Measurements from ENCODE around the gene ZNF580. TPM values are rescaled to one million over a fixed set of nuclear protein-coding genes. Genes with fewer than 3 reads are reported as not detected.

The ZNF580 gene
- total and polyA plus RNA-seq, 7 donors, result 10.4 to 45.5 (median 24.0) TPM

GRCh38 chr19:55686311-55687050 lies 45.7 kb downstream of the ZNF580 start:
- no peak for TF ChIP-seq CTCF (IDR thresholded peaks at IDR 0.05)
- TF ChIP-seq POLR2AphosphoS5 (IDR thresholded peaks at IDR 0.05), result no peak
- no peak for TF ChIP-seq POLR2A (IDR thresholded peaks at IDR 0.05)
- no peak for TF ChIP-seq EP300 (IDR thresholded peaks at IDR 0.05)
- H3K4me3 ChIP-seq, result no peak overlapping the region
- H3K9me3 ChIP-seq, result no peaks in the 10 kb centered on the region
- peaks cover 29 to 80% (median 48%) of the 10 kb centered on the region in 4 donors for H3K36me3 ChIP-seq
- intact Hi-C loops (cut with DNase I), result no loop called here
- 57 to 84% methylated on average over 29 of the region's 29 CpGs for WGBS, 2 donors
- H3K27ac ChIP-seq, result no peak overlapping the region
- H3K27me3 ChIP-seq, result no peaks in the 10 kb centered on the region
- DNase-seq, result no peak
- H3K4me1 ChIP-seq, result peaks cover 0 to 7% (median 0%) of the 10 kb centered on the region in 4 donors

GRCh38 chr19:55687281-55688201 lies 46.7 kb downstream of the ZNF580 start:
- 19 to 75% methylated on average over 22 of the region's 22 CpGs for WGBS, 2 donors
- Histone ChIP-seq H3K9me3 (no peaks in the 10 kb centered on the region), H3K36me3 (peaks cover 29 to 91% (median 52%) of the 10 kb centered on the region in 4 donors), H3K4me1 (peaks cover 0 to 7% (median 0%) of the 10 kb centered on the region in 4 donors), H3K27me3 (no peaks in the 10 kb centered on the region), H3K27ac (no peak overlapping the region), H3K4me3 (no peak overlapping the region)
- no peak for DNase-seq
- intact Hi-C loops (cut with DNase I), result no loop called here
- TF ChIP-seq POLR2AphosphoS5 (IDR thresholded peaks at IDR 0.05), result no peak
- no peak for TF ChIP-seq POLR2A (IDR thresholded peaks at IDR 0.05)
- TF ChIP-seq EP300 (IDR thresholded peaks at IDR 0.05), result no peak
- no peak for TF ChIP-seq CTCF (IDR thresholded peaks at IDR 0.05)

- Histone ChIP-seq H3K36me3 (peaks cover 29 to 95% (median 60%) of the 10 kb centered on the region in 4 donors), H3K9me3 (no peaks in the 10 kb centered on the region), H3K4me1 (peaks cover 0 to 7% (median 0%) of the 10 kb centered on the region in 4 donors), H3K4me3 (no peak overlapping the region), H3K27ac (no peak overlapping the region), H3K27me3 (no peaks in the 10 kb centered on the region)
- peak; percentile 50 for DNase-seq
- intact Hi-C loops (cut with DNase I), result no loop called here
- TF ChIP-seq EP300 (IDR thresholded peaks at IDR 0.05) (no peak), POLR2A (IDR thresholded peaks at IDR 0.05) (no peak), POLR2AphosphoS5 (IDR thresholded peaks at IDR 0.05) (no peak), CTCF (IDR thresholded peaks at IDR 0.05) (no peak)
- WGBS, 2 donors, result 15 to 55% methylated on average over 27 of the region's 27 CpGs
Measured at GRCh38 chr19:55688422-55689218, 47.8 kb downstream of the ZNF580 start.

- Histone ChIP-seq H3K27ac (no peak overlapping the region), H3K36me3 (peaks cover 36 to 96% (median 63%) of the 10 kb centered on the region in 4 donors), H3K4me3 (no peak overlapping the region), H3K4me1 (peaks cover 0 to 7% (median 0%) of the 10 kb centered on the region in 4 donors), H3K9me3 (no peaks in the 10 kb centered on the region), H3K27me3 (no peaks in the 10 kb centered on the region)
- DNase-seq, result peak; percentile 56
- WGBS, 2 donors, result 75 to 92% methylated on average over 35 of the region's 35 CpGs
- intact Hi-C loops (cut with DNase I), result no loop called here
- TF ChIP-seq EP300 (IDR thresholded peaks at IDR 0.05) (no peak), POLR2A (IDR thresholded peaks at IDR 0.05) (no peak), POLR2AphosphoS5 (IDR thresholded peaks at IDR 0.05) (no peak), CTCF (IDR thresholded peaks at IDR 0.05) (no peak)
Measured at GRCh38 chr19:55689411-55690108, 48.8 kb downstream of the ZNF580 start.

Data from sigmoid colon (tissue), 7 donors.